OCI-LY1 (cell line): ENCODE results near the gene TPST1.
"Not testable (repeated sequence)": the region's sequence is repeated elsewhere in the genome, so short reads cannot be mapped to it uniquely, and the experiment has no call there.

ENCODE experiments used
- H2AFZ ChIP-seq: fragments of 200-600 bp; sonication (generic), shearing (Covaris generic); 2 replicates; pipeline ENCODE4 v1.6.0; 2014; ENCODE audit warnings: antibody characterized with exemption, mild to moderate bottlenecking, low read length
- H3F3A ChIP-seq: fragments of 200-600 bp; sonication (generic), shearing (Covaris generic); 2 replicates; pipeline ENCODE4 v1.6.0; 2014; ENCODE audit warnings: mild to moderate bottlenecking, antibody characterized with exemption, low read length, moderate library complexity; ENCODE audit not compliant: insufficient read depth
- H3K27ac ChIP-seq: fragments of 200-600 bp; sonication (generic); 2 replicates; pipeline ENCODE4 v1.5.1; 2014; ENCODE audit warnings: low read length, mixed run types, mild to moderate bottlenecking, low read depth; ENCODE audit not compliant: poor library complexity, severe bottlenecking
- H3K27me3 ChIP-seq: fragments of 200-600 bp; sonication (generic); 2 replicates; pipeline ENCODE4 v1.6.0; 2014; ENCODE audit warnings: antibody characterized with exemption, mild to moderate bottlenecking, low read length, moderate library complexity; ENCODE audit not compliant: insufficient read depth
- H3K36me3 ChIP-seq: fragments of 200-600 bp; sonication (generic); 2 replicates; pipeline ENCODE4 v1.6.1; 2014; ENCODE audit warnings: mild to moderate bottlenecking, antibody characterized with exemption, low read length, moderate library complexity, mixed read lengths; ENCODE audit not compliant: insufficient read depth
- H3K4me1 ChIP-seq: fragments of 200-600 bp; sonication (generic); 2 replicates; pipeline ENCODE4 v1.5.1; 2014; ENCODE audit warnings: mild to moderate bottlenecking, low read length, moderate library complexity; ENCODE audit not compliant: insufficient read depth, severe bottlenecking
- H3K4me2 ChIP-seq: fragments of 200-600 bp; sonication (generic), shearing (Covaris generic); 2 replicates; pipeline ENCODE4 v1.6.1; 2014; ENCODE audit warnings: low read length
- H3K4me3 ChIP-seq: fragments of 200-600 bp; sonication (generic); 2 replicates; pipeline ENCODE4 v1.5.1; 2014; ENCODE audit warnings: low read length, low read depth, mild to moderate bottlenecking, mixed read lengths; ENCODE audit not compliant: poor library complexity, severe bottlenecking
- H3K79me2 ChIP-seq: fragments of 200-600 bp; shearing (Covaris generic); 2 replicates; pipeline ENCODE4 v1.6.1; 2016; ENCODE audit warnings: mixed run types, low read length, mixed read lengths; ENCODE audit not compliant: insufficient read depth
- H3K9ac ChIP-seq: fragments of 200-600 bp; sonication (generic), shearing (Covaris generic); 2 replicates; pipeline ENCODE4 v1.6.1; 2014; ENCODE audit warnings: mild to moderate bottlenecking, low read length, mixed read lengths
- H3K9me2 ChIP-seq: fragments of 200-600 bp; sonication (generic), shearing (Covaris generic); 2 replicates; pipeline ENCODE4 v1.6.1; 2014; ENCODE audit warnings: low read depth, mild to moderate bottlenecking, low read length, mixed read lengths
- H3K9me3 ChIP-seq: fragments of 200-600 bp; shearing (Covaris generic); 2 replicates; pipeline ENCODE4 v1.6.1; 2014; ENCODE audit warnings: low read length, mixed read lengths
- H4K20me1 ChIP-seq: fragments of 200-600 bp; sonication (generic), shearing (Covaris generic); 2 replicates; pipeline ENCODE4 v1.6.0; 2016; ENCODE audit warnings: mild to moderate bottlenecking, low read length; ENCODE audit not compliant: insufficient read depth
- CTCF ChIP-seq: fragments of 200-600 bp; sonication (generic), shearing (Covaris generic); IDR thresholded peaks from 2 replicates; pipeline ENCODE4 v1.5.1; 2017; ENCODE audit warnings: mild to moderate bottlenecking, antibody characterized with exemption, low read length, moderate library complexity, mixed read lengths
- EZH2 ChIP-seq: fragments of 200-600 bp; sonication (generic), shearing (Covaris generic); IDR thresholded peaks from 2 replicates; pipeline ENCODE4 v1.8.0; 2017; ENCODE audit warnings: borderline replicate concordance, mixed run types, mild to moderate bottlenecking, antibody characterized with exemption, low read length, moderate library complexity, mixed read lengths

Gene TPST1

GRCh38 chr7:66169616-66170015 is 35.5 kb upstream of the TPST1 start:
- Histone ChIP-seq H3F3A (no peaks in the 10 kb centered on the region), H3K9me2 (no peaks in the 10 kb centered on the region), H3K9ac (no peak overlapping the region), H3K4me2 (no peak overlapping the region), H3K27me3 (no peaks in the 10 kb centered on the region), H3K4me1 (no peaks in the 10 kb centered on the region), H3K36me3 (no peaks in the 10 kb centered on the region), H3K9me3 (no peaks in the 10 kb centered on the region), H2AFZ (no peak overlapping the region), H3K4me3 (no peak overlapping the region), H3K27ac (no peak overlapping the region), H3K79me2 (no peaks in the 10 kb centered on the region), H4K20me1 (no peaks in the 10 kb centered on the region)
- no peak for TF ChIP-seq EZH2

GRCh38 chr7:66170309-66171231 is 34.6 kb upstream of the TPST1 start:
- no peaks in the 10 kb centered on the region for H3F3A ChIP-seq
- H3K79me2 ChIP-seq = no peaks in the 10 kb centered on the region
- H3K9me2 ChIP-seq = no peaks in the 10 kb centered on the region
- no peaks in the 10 kb centered on the region for H3K4me1 ChIP-seq
- no peak overlapping the region for H3K4me2 ChIP-seq
- H3K9me3 ChIP-seq = no peaks in the 10 kb centered on the region
- no peaks in the 10 kb centered on the region for H3K36me3 ChIP-seq
- H3K4me3 ChIP-seq = no peak overlapping the region
- H3K27ac ChIP-seq = no peak overlapping the region
- TF ChIP-seq EZH2 (no peak), CTCF (no peak)
- no peak overlapping the region for H3K9ac ChIP-seq
- no peaks in the 10 kb centered on the region for H3K27me3 ChIP-seq
- H2AFZ ChIP-seq = no peak overlapping the region
- no peaks in the 10 kb centered on the region for H4K20me1 ChIP-seq

GRCh38 chr7:66172536-66173401 is 32.4 kb upstream of the TPST1 start:
- H3K4me2 ChIP-seq, H2AFZ ChIP-seq, H3K9me2 ChIP-seq, H3K27ac ChIP-seq, H3K79me2 ChIP-seq, H4K20me1 ChIP-seq, H3K27me3 ChIP-seq, H3K9ac ChIP-seq, H3K9me3 ChIP-seq, H3K36me3 ChIP-seq, H3F3A ChIP-seq, H3K4me1 ChIP-seq, H3K4me3 ChIP-seq: not testable (repeated sequence)

- H3K4me3 ChIP-seq = no peak overlapping the region
- H3K9ac ChIP-seq = no peak overlapping the region
- no peak overlapping the region for H3K4me2 ChIP-seq
- H3F3A ChIP-seq = no peaks in the 10 kb centered on the region
- no peaks in the 10 kb centered on the region for H3K36me3 ChIP-seq
- no peaks in the 10 kb centered on the region for H3K9me2 ChIP-seq
- H3K4me1 ChIP-seq = no peaks in the 10 kb centered on the region
- no peaks in the 10 kb centered on the region for H4K20me1 ChIP-seq
- H3K27ac ChIP-seq = no peak overlapping the region
- no peak for TF ChIP-seq CTCF
- no peak for TF ChIP-seq EZH2
- no peak overlapping the region for H2AFZ ChIP-seq
- H3K79me2 ChIP-seq = no peaks in the 10 kb centered on the region
- H3K9me3 ChIP-seq = no peaks in the 10 kb centered on the region
- H3K27me3 ChIP-seq = no peaks in the 10 kb centered on the region
Measured at GRCh38 chr7:66173856-66174255, 31.3 kb upstream of the TPST1 start.

- not testable (repeated sequence) for H3F3A ChIP-seq
Measured at GRCh38 chr7:66175006-66175405, 30.1 kb upstream of the TPST1 start.

More at GRCh38 chr7:66175006-66175405, 30.1 kb upstream of the TPST1 start:
- not testable (repeated sequence) for H4K20me1 ChIP-seq, H3K9me2 ChIP-seq, H3K27me3 ChIP-seq, H3K4me1 ChIP-seq, H3K36me3 ChIP-seq, H3K27ac ChIP-seq, H3K4me3 ChIP-seq, H3K9ac ChIP-seq, H3K4me2 ChIP-seq, H2AFZ ChIP-seq, H3K79me2 ChIP-seq, H3K9me3 ChIP-seq
